NCI-H524 treated with DMSO at 0.1 percent for 48 hours (cell line): ENCODE data around the gene OSMR.

Experiments used
- DNase-seq: peaks from one replicate; lab custom pipeline; 2025; lab: John Stamatoyannopoulos, UW

OSMR gene

DNA sequence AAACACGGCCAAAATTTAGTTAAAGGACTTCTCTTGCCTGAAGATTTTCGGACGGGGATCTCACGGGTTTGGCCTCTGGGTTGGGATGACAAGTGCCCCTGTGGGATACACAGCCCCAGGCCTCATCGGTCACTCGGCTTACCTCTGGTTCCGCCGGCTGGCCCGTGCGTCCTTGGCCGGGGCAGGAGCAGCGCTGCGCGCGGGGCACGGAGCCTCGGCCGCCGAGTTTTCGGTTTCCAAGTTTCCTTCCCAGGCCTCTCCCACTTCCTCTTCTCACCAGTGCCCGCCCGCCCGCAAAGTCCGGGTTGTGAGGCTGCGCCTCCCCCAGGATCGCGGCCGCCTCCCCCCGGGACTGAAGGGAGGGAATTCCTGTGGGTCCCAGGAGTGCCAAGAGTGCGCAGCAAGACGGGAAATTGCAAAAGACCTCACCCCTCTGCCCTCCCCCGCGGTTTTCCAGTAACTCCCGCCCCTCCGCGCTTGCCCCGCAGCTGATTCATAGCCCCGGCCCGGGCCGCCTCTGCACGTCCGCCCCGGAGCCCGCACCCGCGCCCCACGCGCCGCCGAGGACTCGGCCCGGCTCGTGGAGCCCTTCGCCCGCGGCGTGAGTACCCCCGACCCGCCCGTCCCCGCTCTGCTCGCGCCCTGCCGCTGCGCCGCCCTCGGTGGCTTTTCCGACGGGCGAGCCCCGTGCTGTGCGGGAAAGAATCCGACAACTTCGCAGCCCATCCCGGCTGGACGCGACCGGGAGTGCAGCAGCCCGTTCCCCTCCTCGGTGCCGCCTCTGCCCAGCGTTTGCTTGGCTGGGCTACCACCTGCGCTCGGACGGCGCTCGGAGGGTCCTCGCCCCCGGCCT lies at the start of gene OSMR:
Gene OSMR, plus strand, starts transcription at position 487 of the 853 bp plus-strand sequence. CDS start 23,033 bp downstream, outside the sequence.
- no peak for DNase-seq

DNA sequence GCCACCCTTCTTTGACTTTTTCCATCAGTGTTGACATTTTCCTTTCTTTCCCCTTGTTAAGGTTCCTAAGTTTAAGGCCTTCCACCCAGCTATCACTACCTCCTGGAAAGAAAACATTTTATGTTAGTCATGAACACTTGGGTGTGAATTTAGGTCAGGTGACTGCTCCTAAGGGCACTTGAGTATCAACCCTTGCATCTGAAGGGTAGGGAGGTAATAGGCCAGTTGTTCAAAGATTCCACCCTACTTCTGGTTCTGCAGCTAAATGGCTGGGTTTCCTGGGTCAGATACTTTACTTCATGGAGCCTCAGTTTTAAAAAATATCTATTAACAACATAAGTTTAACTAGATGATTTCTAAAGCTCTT lies 49.1 kb upstream of the OSMR start:
- DNase-seq, result no peak

DNA sequence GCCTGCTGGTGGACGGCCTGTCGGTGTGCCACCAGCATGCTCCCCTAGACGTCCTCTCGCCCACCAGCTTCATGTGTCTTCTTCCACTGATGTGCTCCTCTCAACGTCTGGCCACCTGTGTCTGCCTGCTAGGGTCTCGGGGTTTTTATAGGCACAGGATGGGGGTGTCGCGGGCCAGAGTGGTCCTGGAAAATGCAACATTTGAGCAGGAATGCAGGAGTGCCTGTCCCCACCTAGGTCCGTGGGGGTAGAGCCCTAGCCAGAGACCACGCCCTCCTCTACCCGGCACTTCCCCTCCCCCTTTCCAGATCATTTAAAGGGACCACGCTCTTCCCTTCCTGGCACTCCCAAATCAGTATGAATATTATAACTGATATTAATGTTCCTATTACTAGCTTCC lies 48.0 kb upstream of the OSMR start:
- DNase-seq, result no peak

DNA sequence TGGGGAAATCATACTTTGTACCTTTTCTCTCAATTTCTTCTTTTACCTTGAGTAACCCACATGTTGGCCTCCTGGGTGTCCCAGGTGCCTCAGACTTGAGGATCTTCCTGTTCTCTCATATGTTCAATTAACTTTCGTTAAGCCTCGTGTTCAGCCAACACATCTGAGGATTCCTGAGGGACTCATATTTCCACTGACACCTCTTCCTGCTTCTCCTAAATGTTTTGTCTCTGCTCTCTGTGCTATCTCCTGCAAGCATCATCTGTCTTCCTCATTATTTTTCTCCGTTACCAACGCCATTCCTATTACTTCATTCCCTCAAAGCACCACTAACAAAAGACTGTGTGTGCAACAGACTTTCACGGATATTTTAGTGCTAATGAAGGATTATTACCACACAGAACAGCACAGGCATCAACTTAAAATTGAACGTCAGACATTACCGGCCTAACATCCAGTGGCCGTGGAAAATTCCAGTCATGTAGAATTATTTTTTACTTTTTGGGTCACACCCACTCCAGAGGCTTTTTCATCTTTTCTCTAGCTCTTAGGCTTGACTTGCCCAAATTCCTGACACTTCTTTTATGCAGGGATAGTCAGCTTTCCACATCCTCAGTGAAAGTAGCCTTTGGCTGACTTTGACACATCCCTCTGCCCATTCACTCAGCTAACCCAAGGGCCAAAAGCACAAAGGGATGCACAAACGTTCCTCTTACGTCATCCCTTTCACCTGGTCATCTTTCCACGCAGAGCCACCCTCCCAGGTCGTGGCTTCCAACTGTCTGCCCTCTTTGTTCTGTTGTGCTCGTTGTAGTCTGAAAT lies 46.0 kb upstream of the OSMR start:
- DNase-seq, result no peak

DNA sequence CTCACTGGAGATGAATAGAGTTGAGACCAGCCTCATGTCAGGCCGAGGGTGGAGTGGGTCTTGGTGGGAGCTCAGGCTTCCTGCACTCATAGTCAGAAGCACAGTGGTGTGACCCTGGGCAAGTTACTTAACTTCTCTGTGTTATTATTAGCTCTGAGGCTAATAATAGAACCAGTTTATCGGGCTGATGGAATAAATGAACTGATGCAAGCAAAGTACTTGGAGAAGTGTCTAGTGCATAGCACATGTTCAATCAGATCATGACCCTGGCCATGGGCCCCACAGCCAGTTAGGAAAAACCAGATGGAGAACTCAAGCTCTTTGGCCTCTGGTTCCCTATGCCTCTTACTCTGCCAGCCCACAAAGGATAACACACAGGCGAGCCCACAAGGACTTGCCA lies 45.3 kb upstream of the OSMR start:
- no peak for DNase-seq

DNA sequence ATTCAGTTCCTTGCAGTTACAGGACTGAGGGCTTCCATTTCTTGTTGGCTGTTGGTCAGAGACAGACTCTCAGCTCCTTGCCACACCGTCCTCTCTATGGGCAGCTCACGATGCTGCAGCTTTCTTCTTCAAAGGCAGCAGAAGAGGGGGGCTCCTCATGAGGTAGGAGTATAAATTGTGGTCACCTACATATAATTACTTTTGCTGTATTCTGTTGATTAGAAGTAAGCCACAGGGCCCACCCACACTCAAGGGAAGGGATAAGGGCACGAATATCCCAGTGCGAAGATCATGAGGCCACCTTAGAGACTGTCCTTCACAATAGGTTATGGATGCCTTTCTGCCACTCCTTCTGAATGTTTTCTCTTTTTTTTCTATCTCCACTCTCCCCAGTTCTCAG lies 43.7 kb upstream of the OSMR start:
- no peak for DNase-seq

DNA sequence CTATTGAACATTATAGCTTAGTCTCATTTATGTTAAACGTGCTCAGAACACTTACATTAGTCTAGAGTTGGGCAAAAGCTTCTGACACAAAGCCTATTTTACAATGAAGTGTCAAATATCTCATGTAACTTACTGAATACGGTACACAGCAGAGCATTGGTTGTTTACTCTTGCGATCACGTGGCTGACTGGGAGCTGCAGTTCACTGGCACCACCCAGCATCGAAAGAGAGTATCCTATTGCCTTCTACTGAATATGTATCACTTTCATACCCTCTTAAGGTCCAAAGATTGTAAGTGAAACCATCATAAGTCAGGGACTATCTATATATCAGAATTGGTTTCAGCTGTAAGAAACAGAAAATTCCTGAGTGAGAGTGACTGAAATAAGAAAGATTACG lies 42.6 kb upstream of the OSMR start:
- no peak for DNase-seq

DNA sequence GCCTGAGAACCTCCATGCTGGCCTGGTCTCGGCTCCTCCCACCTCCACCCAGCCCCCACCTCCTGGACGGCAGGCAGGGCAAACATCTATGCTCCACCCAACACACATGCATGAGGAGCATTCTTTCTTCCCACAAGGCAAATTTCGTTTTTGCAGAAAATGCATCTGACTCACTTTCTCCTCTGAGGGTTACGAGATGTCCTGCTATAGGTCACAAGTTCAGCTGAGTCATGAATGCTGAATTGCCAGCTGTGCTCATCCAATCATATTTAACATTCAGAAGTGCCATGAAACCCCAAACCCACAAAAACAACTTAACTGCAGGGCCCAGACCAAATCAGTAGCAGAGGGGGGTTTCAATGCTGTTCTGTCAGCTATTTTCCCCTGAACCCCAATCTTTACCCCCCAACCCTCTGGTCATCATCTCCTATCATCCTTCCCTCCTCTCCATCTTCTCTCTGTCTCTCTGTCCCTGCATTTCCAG lies 39.0 kb upstream of the OSMR start:
- no peak for DNase-seq

DNA sequence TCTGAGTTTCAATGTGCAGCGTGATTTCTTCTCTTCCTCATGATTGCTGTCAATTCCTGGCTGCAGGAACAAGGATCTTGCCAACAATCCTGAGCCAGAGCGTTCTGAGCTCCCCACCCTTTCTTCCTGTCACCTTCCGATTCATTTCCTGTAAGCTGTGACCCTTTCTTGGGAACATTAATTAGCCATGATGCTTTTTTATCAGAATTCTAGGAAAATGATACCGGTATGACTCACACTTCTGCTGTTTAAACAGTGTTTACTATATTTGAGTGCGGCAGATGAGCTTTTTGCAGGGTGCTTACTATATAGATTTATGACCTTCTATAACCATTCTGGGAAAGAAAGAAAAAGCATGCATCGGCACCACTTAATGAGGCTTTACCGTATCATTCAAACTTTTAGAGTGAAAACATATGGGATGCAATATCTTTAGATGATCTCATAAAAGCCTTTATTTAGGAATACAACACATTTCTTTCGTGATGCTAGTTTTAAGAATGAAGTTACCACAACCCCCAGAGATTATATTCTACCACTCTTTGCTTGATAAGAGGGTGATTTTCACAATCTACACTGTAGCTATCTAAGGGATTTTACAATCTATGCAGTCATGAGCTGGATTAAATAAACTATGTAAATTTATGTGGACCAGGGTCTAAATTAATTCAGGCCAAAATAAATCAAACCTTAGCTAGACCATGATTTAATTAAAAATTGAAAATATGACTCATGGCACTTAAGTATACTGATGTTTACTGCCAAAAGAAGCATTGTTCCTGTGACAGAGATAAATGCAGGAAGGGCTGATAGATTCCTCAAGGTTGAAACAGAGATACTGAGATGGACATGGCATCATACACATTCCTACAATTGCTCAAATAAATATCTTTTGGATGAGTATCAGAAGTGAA lies 38.0 kb upstream of the OSMR start:
- DNase-seq, result no peak

DNA sequence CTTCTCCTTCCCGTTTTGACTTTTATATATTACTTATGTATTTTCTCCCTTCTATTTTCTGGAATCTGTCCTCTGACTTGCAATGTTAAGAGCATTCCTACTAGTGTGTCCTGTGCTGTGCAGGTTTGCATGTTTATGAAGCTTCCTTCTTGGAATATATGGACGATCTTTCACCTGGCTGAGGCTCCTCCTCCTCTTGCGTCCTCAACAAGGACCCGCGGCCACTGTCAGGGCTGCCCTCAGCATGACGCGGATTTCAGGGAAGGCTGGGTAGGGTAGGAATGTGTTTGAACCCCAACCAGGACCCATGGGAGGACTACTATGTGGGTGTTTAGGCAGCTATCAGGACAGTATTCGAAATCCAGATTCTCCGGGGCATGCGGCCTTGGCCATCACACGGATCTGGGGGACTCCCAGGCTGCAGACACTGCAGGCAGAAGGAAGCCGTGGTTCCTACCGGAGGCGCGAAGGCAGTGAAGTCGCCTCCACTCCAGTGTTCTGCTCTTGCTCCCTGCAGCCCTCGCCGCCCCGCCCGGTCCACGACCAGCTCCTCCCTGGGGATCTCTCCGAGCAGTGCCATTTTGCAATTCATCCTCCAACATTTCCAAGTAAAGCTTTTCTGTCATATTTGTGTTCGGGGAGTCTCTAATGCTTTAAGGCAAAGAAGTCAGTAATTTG lies 37.0 kb upstream of the OSMR start:
- DNase-seq, result no peak

DNA sequence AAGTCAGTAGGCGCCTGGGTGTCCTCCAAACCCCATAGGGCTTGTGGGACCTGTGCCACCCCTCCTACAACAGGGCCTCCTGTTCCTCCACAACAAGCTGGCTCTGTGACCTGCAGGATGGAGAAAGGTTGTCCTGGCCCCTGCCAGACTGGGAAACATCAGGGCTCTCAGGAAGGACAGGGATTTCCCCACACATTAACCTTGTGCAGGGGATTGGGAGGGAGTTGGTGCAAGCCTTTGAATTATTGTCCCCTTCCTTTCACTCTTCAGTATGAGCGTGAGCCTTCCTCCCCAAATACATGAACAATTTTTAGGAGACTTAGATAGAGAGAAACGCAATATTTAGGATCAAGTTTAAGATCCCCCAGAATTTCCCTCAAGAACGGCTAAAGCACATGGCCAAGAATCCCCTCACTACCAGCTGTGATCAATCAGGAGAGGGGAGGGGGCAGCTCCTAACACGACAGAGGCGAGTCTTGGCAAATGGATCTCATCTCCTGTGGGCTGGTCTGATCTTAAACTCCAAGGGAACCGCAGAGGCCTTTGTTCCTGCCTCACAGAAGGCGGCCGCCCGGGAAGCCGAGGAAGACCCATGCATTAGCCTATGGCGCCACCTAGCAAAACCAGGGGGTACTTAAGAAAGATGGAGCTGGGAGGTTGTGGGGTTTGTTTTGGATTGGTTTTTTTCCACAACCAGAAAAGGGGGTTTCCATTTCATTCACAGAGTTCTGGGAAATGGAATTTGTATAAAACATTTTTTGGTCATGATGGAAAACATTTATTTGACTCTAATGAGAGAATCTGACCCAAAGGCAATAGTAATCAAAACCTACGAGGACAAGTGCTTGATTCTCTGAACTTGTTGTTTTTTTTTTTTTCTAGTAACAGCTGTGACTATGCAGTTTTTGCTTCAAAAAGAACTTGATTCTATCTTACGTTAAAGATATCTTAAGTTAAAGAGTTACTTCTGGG lies 36.1 kb upstream of the OSMR start:
- DNase-seq, result peak; percentile 83

DNA sequence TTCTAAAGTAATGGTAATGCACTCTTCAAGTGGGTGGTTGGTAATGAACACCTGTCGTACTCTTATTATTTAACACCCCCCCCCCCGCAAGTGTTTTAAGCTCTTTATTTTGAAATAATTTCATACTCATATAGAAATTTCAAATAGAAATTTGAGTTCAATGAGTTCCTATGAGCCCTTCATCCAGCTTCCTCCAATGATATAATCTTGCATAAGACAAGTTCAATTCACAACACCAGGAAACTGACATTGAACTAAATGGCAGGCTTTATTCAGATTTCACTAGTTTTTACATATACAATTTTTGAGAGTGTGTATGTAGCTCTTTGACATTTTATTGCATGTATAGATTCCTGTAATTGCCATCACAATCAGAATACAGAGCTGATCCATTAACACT lies 30.9 kb upstream of the OSMR start:
- no peak for DNase-seq

DNA sequence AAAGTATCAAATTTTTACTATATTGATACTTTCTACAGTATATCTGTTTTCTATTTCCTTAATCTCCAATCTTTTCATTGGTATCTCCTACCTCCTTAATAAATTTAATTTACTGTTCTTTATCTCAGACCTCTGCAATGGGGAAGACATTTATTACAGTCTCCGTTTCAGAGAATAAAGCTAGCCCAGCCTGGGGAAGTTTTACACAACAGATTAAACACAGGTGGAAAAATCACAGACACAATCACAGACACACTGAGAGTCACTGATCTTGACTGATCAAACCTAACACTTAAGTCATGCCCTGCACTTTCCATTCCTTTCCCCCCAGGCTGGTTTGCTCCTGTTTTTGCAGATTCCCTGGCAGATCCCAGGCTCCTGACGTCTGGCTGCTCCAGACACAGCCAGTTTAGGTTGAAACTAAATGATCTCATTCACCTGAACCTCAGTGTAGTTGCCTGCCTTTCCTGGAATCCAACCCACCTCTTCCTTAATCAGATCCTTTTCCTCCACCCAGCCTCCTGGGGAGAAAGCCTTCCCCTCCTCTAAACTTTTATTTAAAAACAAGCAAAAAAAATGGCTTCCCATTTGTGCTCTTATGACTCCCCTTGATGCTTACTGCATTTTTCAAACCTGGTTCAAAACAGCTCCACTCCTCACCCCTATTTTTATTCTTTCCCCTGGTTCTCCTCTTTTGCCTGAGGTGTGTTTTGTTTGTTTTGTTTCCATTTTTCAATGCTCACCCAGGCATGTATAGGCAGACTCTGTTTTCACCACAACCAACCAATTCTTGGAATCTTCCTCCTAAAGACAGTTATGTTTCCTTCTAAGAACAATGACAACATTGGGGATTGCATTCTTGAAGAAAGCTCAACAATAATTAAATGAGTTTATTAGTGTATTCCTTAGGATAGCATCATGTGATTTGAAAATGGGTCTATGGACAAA lies 29.5 kb upstream of the OSMR start:
- DNase-seq, result no peak

DNA sequence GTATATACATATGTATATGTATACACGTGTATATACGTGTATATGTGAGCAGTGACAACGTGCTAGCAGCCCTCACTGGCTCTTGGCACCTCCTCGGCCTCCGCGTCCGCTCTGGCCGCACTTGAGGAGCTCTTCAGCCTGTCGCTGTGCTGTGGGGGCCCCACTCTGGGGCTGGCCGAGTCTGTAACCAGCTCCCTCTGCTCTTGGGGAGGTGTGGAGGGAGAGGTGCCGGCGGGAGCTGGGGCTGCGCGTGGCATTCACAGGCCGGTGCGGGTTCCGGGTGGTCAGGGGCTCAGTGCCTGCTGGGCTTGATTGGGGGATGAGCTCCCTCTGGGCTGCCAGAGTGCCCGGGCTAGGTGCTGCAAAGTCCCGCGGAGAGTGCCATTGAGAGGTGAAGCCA lies 24.1 kb upstream of the OSMR start:
- no peak for DNase-seq

DNA sequence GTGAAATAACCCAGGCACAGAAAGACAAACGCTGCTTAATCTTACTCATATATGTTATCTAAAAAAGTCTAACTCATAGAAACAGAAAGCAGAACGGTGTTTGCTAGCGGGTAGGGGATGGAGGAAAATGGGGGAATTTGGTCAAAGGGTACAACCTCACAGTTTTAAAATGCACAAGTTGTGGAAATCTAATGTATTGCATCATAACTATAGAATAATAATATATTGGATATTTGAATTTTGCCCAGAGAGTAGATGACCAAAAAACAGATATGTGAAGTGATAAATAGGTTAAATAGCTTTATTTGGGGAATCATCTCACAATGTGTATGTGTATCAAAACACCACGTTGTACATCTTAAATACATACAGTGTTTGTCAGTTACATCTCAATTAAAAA lies 22.3 kb upstream of the OSMR start:
- DNase-seq, result no peak

DNA sequence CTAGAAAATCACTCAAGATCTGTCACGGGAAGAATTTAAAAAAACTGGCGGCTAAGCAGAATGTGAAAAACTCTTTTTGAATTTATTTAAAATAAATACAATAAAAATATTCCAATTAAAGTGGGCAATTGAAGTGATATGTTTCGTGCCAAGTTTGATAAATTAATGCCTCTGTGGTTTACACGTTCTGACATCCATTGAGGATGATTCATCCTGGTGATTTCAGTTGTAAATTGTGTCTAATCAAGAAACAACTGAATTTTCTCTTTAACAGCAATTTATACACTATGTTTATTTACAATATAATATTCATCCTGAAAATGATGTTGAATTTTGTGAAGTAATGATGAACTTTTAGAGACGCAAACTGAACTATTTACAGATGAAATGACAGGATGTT lies 21.0 kb upstream of the OSMR start:
- no peak for DNase-seq

DNA sequence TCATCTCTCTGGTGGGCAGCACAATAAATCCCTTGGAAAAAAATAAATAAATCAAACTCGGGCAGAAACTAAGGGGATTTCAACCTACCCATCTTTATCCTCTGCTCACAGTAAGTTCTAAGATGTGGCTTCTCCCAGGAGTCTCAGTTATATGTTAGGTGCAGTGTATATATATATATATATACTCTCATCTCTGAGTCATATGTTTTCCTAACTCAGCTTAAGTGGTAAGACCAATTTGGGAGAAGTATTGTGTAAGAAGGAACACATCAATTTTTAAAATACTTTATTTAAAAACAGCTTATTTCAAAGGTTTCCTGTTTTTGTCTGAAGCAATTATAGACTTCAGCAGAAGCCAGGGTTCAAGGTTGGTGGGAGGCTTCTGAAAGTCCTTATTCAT lies 20.3 kb upstream of the OSMR start:
- DNase-seq, result no peak

DNA sequence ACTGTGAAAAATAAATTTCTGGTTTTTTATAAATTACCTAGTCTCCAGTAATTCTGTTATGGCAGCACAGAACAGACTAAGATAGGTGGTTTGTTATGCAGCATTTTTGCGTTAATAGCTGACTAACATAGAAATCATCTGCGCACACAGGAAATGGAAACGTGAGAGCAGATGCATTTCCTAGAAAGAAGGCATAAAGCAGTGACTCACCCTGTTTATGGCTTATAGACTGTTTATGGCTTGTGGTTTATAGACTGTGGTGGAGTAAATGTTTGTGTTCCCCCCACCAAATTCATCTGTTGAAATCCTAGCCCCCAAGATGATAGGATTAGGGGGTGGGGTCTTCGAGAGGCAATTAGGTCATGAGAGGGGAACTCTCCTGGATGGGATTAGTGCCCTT lies 18.3 kb upstream of the OSMR start:
- no peak for DNase-seq

DNA sequence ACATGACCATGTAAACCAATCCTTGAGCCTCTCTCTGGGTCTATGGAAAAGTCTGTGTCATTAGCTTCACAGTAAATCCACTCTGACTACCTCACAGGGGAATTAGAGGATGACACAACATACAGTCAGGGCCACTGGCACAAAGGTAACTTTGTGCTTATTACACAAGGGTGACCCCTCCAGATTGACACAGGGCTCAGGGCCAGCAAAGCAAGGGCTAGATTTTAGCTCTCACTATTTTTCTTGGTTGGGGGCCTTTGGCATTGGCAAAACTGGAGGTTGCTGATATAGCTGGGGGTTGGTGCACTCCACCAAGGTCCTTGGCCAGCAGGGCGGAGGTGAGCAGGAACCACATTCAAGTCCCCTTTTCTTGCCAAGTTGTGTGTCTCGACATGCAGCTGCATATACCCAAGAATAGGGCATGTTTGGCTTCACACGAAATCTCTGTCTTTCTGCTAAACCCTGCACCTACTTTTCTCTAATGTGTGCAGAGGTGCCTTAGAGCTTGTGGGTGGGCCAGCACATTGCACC lies 15.2 kb upstream of the OSMR start:
- DNase-seq, result no peak
